Psoas muscle (tissue), 7 donors: ENCODE measurements around the gene POF1B. TPM values are rescaled to one million over a fixed set of nuclear protein-coding genes. Genes with fewer than 3 reads are reported as not detected.

Experiments used
- polyA plus RNA-seq, 3 donors: library from polyadenylated mRNA; stranded (reverse); fragments of 200-250 nt; gene quantifications; one replicate each; pipeline ENCODE4 v1.2.3, GENCODE V29; 2013
- total RNA-seq, 4 donors: library from RNA; stranded (reverse); fragmentation: NEBNext Ultra II Directional in 2 of 4; extraction: Animal tissue kit (Norgen Biotek cat#: 25700) in 2 of 4; gene quantifications; one replicate each; pipeline versions ENCODE4 v1.2.1 to v1.2.4, GENCODE V29; 2021 to 2023
- donor health status: healthy with polysubstance abuse.
- donor health status: DM: no; HTN: no; CAD: no; lungs with moderate emphysema.
- donor health status: Bipolar disorder and iron deficiency.
- donor health status: healthy.
- donor health status: DM: no; HTN: no; CAD: no.
- donor health status: DM: no; HTN: no; CAD: no.
- donor health status: DM: yes; HTN: yes; CAD: no.

POF1B gene
- total and polyA plus RNA-seq, 7 donors: 0.01 to 0.08 (median 0.04) TPM; not detected in 4

Other genes with a start within 250 kb of the POF1B start
- not detected for gene SATL1, start 135.9 kb downstream of the POF1B start, total RNA-seq
- gene SATL1, start 135.9 kb downstream of the POF1B start, polyA plus RNA-seq: not detected
- gene ZNF711, start 135.7 kb downstream of the POF1B start, total RNA-seq: under 1 TPM; 0.11 to 0.86 (median 0.56) TPM
- gene ZNF711, start 135.7 kb downstream of the POF1B start, polyA plus RNA-seq: under 1 TPM; 0.25 to 0.39 (median 0.30) TPM